Left lung (tissue), 10 donors: ENCODE data around the gene CORO1C. TPM values are rescaled to one million over a fixed set of nuclear protein-coding genes. Genes with fewer than 3 reads are reported as not detected.

Experiments used
- ATAC-seq: fragments of 200-7000 bp; cut with Tn5 transposase; one replicate; pipeline ENCODE4 v1.9.1; 2020; ENCODE audit warnings: moderate library complexity
- DNase-seq, 4 donors: peaks; one replicate each; pipeline ENCODE4 v3.0.0-alpha.2; 2013 to 2020
- H3K27ac ChIP-seq, 2 donors: fragments of 200-600 bp; sonication (generic) in 1 of 2; one replicate each; pipeline versions ENCODE4 v1.5.0 to v1.8.0; 2020 to 2021
- H3K27me3 ChIP-seq, 2 donors: fragments of 200-600 bp; sonication (generic) in 1 of 2; one replicate each; pipeline versions ENCODE4 v1.5.0 to v1.8.0; 2020 to 2021
- H3K36me3 ChIP-seq, 2 donors: fragments of 200-600 bp; sonication (generic) in 1 of 2; one replicate each; pipeline versions ENCODE4 v1.5.0 to v1.8.0; 2020 to 2021
- H3K4me1 ChIP-seq, 2 donors: fragments of 200-600 bp; one replicate each; pipeline ENCODE4 v1.8.0; 2021
- H3K4me3 ChIP-seq, 2 donors: fragments of 200-600 bp; sonication (generic) in 1 of 2; one replicate each; pipeline versions ENCODE4 v1.5.0 to v1.8.0; 2020 to 2021; ENCODE audit warnings: mild to moderate bottlenecking in 1 of 2
- H3K9me3 ChIP-seq, 2 donors: fragments of 200-600 bp; sonication (generic) in 1 of 2; one replicate each; pipeline versions ENCODE4 v1.5.0 to v1.8.0; 2020 to 2021
- intact Hi-C, 2 donors: fragments of 100-400 bp; cut with DNase I; formaldehyde crosslinking; loops; one replicate each; pipeline versions ENCODE4 v1.11.2 to v1.14.2; 2022
- polyA plus RNA-seq, 6 donors: library from polyadenylated mRNA; unstranded; fragments of 120-200 nt; gene quantifications; one replicate each; pipeline ENCODE4 v1.2.1, GENCODE V29; 2013; ENCODE audit not compliant: insufficient read length in 6 of 6
- total RNA-seq, 2 donors: library from RNA; stranded (reverse); fragmentation: NEBNext Ultra II Directional; extraction: Animal tissue kit (Norgen Biotek cat#: 25700); gene quantifications; one replicate each; pipeline ENCODE4 v1.2.1, GENCODE V29; 2021
- TF ChIP-seq, protein P1 (sequence below), 2 donors: fragments of 200-600 bp; sonication (generic) in 1 of 2; IDR thresholded peaks; one replicate each; pipeline versions ENCODE4 v1.5.0 to v1.8.0; 2021; ENCODE audit warnings: antibody characterized with exemption in 2 of 2
- donor health status: DM: no; HTN: yes; CAD: no.
- donor health status: DM: no; HTN: no; CAD: no.

CORO1C gene
- total and polyA plus RNA-seq, 8 donors = 77.7 to 282 (median 85.9) TPM

DNA sequence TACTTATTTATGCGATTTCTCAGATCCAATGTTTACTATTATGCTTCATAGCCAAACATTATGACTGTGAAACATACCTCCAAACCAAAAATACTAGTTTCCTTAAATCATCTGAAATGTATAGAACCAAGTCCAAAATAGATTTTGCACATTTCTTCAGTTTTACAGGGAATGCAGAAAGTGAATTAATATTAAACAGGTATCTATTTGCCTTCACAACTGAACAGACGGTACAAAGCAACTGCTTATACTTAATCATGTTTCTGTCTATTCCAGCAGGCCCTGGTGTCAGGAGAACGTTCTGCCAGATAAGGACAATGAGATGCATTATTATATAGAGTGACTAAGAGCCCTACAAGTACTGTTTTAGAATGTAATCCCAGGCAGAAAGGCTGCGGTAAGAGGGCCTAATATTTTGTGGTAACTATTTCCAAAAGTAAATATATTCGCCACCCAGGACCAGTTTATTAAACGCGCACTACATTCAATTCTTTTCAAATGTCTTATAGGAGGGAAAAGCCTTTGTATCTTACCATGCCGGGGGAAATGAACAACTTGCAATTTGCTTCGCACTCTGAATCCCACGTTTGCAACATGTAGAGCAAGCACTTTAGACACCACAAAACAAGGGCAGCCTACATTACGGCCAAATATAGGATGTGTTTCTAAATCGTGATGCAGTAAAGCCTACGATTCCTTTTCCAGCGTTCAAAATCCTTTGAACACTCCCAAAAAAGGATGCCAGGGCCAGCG, 1.5 kb downstream of the CORO1C start:
- peak overlapping the region; percentile 75 to 81 for H3K4me3 ChIP-seq
- TF ChIP-seq, protein P1, sequence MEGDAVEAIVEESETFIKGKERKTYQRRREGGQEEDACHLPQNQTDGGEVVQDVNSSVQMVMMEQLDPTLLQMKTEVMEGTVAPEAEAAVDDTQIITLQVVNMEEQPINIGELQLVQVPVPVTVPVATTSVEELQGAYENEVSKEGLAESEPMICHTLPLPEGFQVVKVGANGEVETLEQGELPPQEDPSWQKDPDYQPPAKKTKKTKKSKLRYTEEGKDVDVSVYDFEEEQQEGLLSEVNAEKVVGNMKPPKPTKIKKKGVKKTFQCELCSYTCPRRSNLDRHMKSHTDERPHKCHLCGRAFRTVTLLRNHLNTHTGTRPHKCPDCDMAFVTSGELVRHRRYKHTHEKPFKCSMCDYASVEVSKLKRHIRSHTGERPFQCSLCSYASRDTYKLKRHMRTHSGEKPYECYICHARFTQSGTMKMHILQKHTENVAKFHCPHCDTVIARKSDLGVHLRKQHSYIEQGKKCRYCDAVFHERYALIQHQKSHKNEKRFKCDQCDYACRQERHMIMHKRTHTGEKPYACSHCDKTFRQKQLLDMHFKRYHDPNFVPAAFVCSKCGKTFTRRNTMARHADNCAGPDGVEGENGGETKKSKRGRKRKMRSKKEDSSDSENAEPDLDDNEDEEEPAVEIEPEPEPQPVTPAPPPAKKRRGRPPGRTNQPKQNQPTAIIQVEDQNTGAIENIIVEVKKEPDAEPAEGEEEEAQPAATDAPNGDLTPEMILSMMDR (IDR thresholded peaks at IDR 0.05) = no peak
- H3K36me3 ChIP-seq = no peaks in the 10 kb centered on the region
- DNase-seq (no peak), ATAC-seq (no peak)
- H3K4me1 ChIP-seq = peaks cover 18 to 76% of the 10 kb centered on the region in 2 donors
- intact Hi-C loops = no loop called here
- H3K9me3 ChIP-seq = no peaks in the 10 kb centered on the region
- no peaks in the 10 kb centered on the region for H3K27me3 ChIP-seq
- H3K27ac ChIP-seq = peak overlapping the region; percentile 93 to 96

DNA sequence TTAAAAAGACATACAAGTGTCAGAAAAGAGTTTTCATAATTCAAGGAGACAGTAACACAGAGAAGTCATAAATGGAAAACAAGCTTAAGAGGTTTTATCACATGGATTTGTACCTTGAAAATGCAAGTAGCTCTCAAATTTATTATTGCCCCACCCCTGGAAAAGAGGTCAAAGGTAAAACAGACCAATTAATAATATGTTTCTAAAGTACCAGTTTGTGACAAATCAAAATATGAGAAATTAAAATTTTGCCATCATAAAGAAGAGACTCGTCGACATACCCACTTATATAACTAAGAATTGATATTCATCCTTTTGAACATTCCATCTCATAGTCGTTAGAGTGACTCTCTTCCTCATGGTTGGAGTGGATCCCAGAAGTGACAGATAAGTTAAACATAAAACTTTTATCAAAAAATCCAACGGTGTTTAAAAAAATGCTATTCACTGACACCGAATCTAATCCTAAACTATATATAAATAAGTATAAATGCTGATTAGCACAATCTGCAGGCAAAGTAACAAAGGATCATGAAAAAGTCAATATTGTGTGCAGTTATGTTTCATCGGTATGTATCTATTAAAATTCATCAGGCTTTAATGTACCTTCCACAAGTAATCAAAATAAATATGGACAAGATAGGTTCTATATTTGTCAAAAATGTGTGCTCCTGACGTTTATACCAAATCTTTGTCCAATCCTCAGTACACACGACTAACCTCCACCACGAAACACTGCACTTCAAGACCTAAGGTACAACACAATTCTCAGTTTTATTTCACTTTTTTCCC, 2.3 kb downstream of the CORO1C start:
- no peaks in the 10 kb centered on the region for H3K27me3 ChIP-seq
- ATAC-seq (no peak), DNase-seq (no peak)
- intact Hi-C loops = no loop called here
- no peaks in the 10 kb centered on the region for H3K36me3 ChIP-seq
- H3K4me3 ChIP-seq = peak overlapping the region; percentile 75 to 81
- TF ChIP-seq, protein P1 (IDR thresholded peaks at IDR 0.05) = no peak
- H3K9me3 ChIP-seq = no peaks in the 10 kb centered on the region
- H3K4me1 ChIP-seq = peaks cover 26 to 76% of the 10 kb centered on the region in 2 donors
- peak overlapping the region; percentile 93 to 96 for H3K27ac ChIP-seq

DNA sequence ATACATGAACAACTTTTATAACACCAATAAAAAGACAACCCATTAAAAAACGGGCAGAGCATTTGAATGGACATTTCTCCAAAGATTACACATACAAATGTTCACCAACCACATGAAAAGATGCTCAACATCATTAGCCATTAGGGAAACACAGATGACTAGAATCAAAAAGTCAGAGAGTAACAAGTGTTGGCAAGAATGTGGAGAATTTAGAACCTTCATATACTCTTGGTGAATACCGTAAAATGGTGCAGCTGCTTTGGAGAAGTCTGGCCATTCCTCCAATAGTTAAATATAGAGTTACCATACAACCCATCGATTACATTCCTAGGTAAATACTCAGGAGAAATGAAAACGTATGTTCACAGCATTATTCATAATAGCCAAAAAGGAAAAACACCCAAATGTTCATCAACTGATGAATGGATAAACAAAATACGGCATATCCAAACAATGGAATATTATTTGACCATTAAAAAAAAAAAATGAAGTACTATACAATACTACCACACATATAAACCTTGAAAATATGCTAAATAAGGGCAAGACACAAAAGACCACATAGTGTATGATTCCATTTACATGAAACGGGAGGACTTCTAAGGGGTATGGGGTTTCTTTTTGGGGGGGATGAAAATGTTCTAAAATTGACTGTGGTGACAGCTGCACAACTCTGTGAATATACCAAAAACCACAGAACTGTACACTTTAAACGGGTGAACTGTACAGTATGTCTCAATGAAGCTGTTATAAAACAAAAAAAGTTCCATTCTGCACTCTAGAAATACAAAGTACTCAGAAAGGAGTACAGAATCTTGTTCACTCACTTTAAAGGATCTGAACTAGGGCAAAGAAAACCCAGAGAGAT, 3.2 kb downstream of the CORO1C start:
- Histone ChIP-seq H3K27ac (peak overlapping the region in 1 of 2 donors; percentile 96), H3K9me3 (no peaks in the 10 kb centered on the region), H3K4me3 (peak overlapping the region in 1 of 2 donors; percentile 81), H3K4me1 (peaks cover 35 to 80% of the 10 kb centered on the region in 2 donors), H3K27me3 (no peaks in the 10 kb centered on the region), H3K36me3 (no peaks in the 10 kb centered on the region)
- TF ChIP-seq, protein P1 (IDR thresholded peaks at IDR 0.05) = no peak
- DNase-seq = no peak
- intact Hi-C loops = no loop called here
- ATAC-seq = no peak

DNA sequence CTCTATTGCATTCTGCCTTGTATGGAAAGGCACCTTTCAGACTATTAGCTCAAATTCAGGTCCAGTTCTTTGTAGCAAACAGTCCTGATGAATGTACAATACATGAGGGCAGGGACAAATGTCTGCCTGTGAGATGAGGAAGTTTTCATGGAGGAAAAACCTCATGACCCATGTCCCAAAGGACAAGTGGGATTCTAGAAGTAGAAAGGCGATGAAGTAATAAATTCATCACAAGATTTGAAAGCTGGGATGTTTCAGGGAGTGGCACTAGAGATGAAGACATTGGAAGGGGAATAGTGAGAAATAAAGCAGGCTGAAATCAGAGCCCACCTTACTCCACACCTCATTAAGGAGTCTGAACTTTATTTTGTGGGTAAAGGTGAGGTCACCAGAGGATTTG, 4.2 kb downstream of the CORO1C start:
- Histone ChIP-seq H3K4me1 (peaks cover 43 to 80% of the 10 kb centered on the region in 2 donors), H3K4me3 (no peak overlapping the region), H3K36me3 (no peaks in the 10 kb centered on the region), H3K27me3 (no peaks in the 10 kb centered on the region), H3K9me3 (no peaks in the 10 kb centered on the region), H3K27ac (peak overlapping the region in 1 of 2 donors; percentile 88)
- intact Hi-C loops = no loop called here
- TF ChIP-seq, protein P1 (IDR thresholded peaks at IDR 0.05) = no peak
- no peak for ATAC-seq
- no peak for DNase-seq
